K562 (cell line): Measurements from ENCODE around the gene TWSG1. TPM values are rescaled to one million over a fixed set of nuclear protein-coding genes. Genes with fewer than 3 reads are reported as not detected.

Experiments
- C11orf30 ChIP-seq: fragments of 450-650 bp; IDR thresholded peaks from 2 replicates; pipeline ENCODE4 v1.6.1; 2016; ENCODE audit warnings: low read depth, mild to moderate bottlenecking
- CBX2 ChIP-seq: fragments of 200-600 bp; sonication (generic); IDR thresholded peaks from one replicate; pipeline ENCODE4 v1.6.1; 2012; ENCODE audit warnings: mild to moderate bottlenecking, low read length, inconsistent platforms; ENCODE audit not compliant: insufficient read depth, poor library complexity, severe bottlenecking
- CBX5 ChIP-seq: IDR thresholded peaks from 2 replicates; pipeline ENCODE4 v1.6.1; 2014; ENCODE audit warnings: low read depth, borderline replicate concordance
- DPF2 ChIP-seq: fragments of 450-650 bp; IDR thresholded peaks from 2 replicates; pipeline ENCODE4 v1.6.1; 2016
- E2F4 ChIP-seq: sonication (generic); formaldehyde crosslinking; IDR thresholded peaks from 2 replicates; pipeline ENCODE4 v1.8.0; 2022; ENCODE audit warnings: mild to moderate bottlenecking, low read depth, missing genetic modification reagents
- EP300 ChIP-seq: IDR thresholded peaks from 2 replicates; pipeline ENCODE4 v1.6.1; 2012; ENCODE audit warnings: low read length, improper control_type of control experiment
- HDAC1 ChIP-seq, 2 experiments: fragments of 450-650 bp; IDR thresholded peaks; 2 replicates each; pipeline ENCODE4 v1.6.1; 2016 to 2017; ENCODE audit warnings: inconsistent platforms in 1 of 2, mild to moderate bottlenecking in 1 of 2, moderate library complexity in 1 of 2
- HDAC2 ChIP-seq: fragments of 450-650 bp; IDR thresholded peaks from 2 replicates; pipeline ENCODE4 v1.6.1; 2016; ENCODE audit warnings: mild to moderate bottlenecking
- IRF9 ChIP-seq: fragments of 450-650 bp; IDR thresholded peaks from 2 replicates; pipeline ENCODE4 v1.6.1; 2016; ENCODE audit warnings: missing biosample characterization, missing genetic modification characterization
- MYC ChIP-seq, 2 experiments: fragments of 250-450 bp in 1 of 2; sonication (Bioruptor Pico) in 1 of 2; IDR thresholded peaks; 2 replicates each; pipeline versions ENCODE4 v1.5.1 to v1.6.1; 2012 to 2021; ENCODE audit warnings: low read depth in 2 of 2, borderline replicate concordance in 1 of 2, improper control_type of control experiment in 1 of 2, low read length in 1 of 2, mild to moderate bottlenecking in 1 of 2, moderate library complexity in 1 of 2
- NEUROD1 ChIP-seq: fragments of 150-350 bp; IDR thresholded peaks from 2 replicates; pipeline ENCODE4 v1.6.1; 2014; ENCODE audit warnings: borderline replicate concordance, low read length, low read depth; ENCODE audit not compliant: partially characterized antibody
- PHF21A ChIP-seq: fragments of 450-650 bp; IDR thresholded peaks from 2 replicates; pipeline ENCODE4 v1.6.1; 2017; ENCODE audit warnings: low read depth, borderline replicate concordance
- PHTF2 ChIP-seq: fragments of 250-450 bp; sonication (Bioruptor Pico); IDR thresholded peaks from 2 replicates; pipeline ENCODE4 v1.5.0; 2021; ENCODE audit warnings: mild to moderate bottlenecking
- RBM25 ChIP-seq: fragments of 200-400 bp; formaldehyde crosslinking; IDR thresholded peaks from 2 replicates; pipeline ENCODE4 v1.6.1; 2018; ENCODE audit warnings: low read length, low read depth, moderate library complexity; ENCODE audit not compliant: severe bottlenecking
- RCOR1 ChIP-seq, 2 experiments: IDR thresholded peaks; 2 replicates each; pipeline ENCODE4 v1.6.1; 2012; ENCODE audit warnings: low read depth in 2 of 2, low read length in 2 of 2, borderline replicate concordance in 1 of 2, improper control_type of control experiment in 1 of 2
- RHOXF2B ChIP-seq: fragments of 250-450 bp; sonication (Bioruptor Pico); conservative IDR thresholded peaks from 2 replicates; pipeline ENCODE4 v1.5.1; 2021
- SOX6 ChIP-seq: fragments of 450-650 bp; IDR thresholded peaks from 2 replicates; pipeline ENCODE4 v1.6.1; 2014; ENCODE audit warnings: mild to moderate bottlenecking
- XRCC3 ChIP-seq: fragments of 450-650 bp; IDR thresholded peaks from 2 replicates; pipeline ENCODE4 v1.6.1; 2017; ENCODE audit warnings: mild to moderate bottlenecking, moderate library complexity
- ZNF143 ChIP-seq: sonication (generic); formaldehyde crosslinking; IDR thresholded peaks from 2 replicates; pipeline ENCODE4 v1.9.0; 2022; ENCODE audit warnings: mild to moderate bottlenecking, missing genetic modification reagents
- ZNF57 ChIP-seq: fragments of 450-650 bp; formaldehyde crosslinking; IDR thresholded peaks from 2 replicates; pipeline ENCODE4 v1.4.0; 2020; ENCODE audit warnings: mild to moderate bottlenecking, moderate library complexity
- polyA plus RNA-seq, 8 experiments: library from polyadenylated mRNA; depleted of rRNA in 4 of 8; stranded (reverse) in 5 of 8; unstranded in 3 of 8; fragments of >200 nt; fragmentation: Nextera tagmentation in 2 of 8; fragmentation: Illumina TruSeq in 1 of 8; extraction: Ambion mirVana in 2 of 8; extraction: Trizol in 1 of 8; gene quantifications; 2 replicates each; pipeline versions ENCODE4 v1.2.1 to v1.2.3, GENCODE V29; 2011 to 2014; ENCODE audit warnings: inconsistent platforms in 1 of 8, missing spikeins in 1 of 8
- total RNA-seq, 7 experiments: library from RNA; depleted of rRNA in 6 of 7; stranded (reverse); fragments of >200 nt in 6 of 7; fragmentation: Illumina TruSeq in 2 of 7; extraction: Trizol in 2 of 7; gene quantifications; 2 replicates each; pipeline versions ENCODE4 v1.2.1 to v1.2.3, GENCODE V29; 2011 to 2021; ENCODE audit warnings: low replicate concordance in 1 of 7
- TF ChIP-seq, protein P1 (sequence below), 2 experiments: fragments of 450-650 bp; conservative IDR thresholded peaks; 2 replicates each; pipeline ENCODE4 v1.6.1; 2017; ENCODE audit warnings: mild to moderate bottlenecking in 2 of 2, moderate library complexity in 2 of 2
- TF ChIP-seq, protein P2 (sequence below): fragments of 200-800 bp; sonication (Bioruptor generic); IDR thresholded peaks from 2 replicates; pipeline ENCODE4 v1.6.1; 2017; ENCODE audit warnings: missing genetic modification characterization, missing compliant biosample characterization
- TF ChIP-seq, protein P3 (sequence below): fragments of 250-450 bp; sonication (Bioruptor Pico); IDR thresholded peaks from 2 replicates; pipeline ENCODE4 v1.5.0; 2020; ENCODE audit warnings: mild to moderate bottlenecking

TWSG1 gene
- total and polyA plus RNA-seq, 9 of the 15 experiments (the other 6 are each of a cell fraction or from before 2014, with no cell fraction given): 10.4 to 37.2 (median 25.1) TPM

GRCh38 chr18:9410515-9410914, 75.9 kb downstream of the TWSG1 start (continued):
- TF ChIP-seq, protein P1, sequence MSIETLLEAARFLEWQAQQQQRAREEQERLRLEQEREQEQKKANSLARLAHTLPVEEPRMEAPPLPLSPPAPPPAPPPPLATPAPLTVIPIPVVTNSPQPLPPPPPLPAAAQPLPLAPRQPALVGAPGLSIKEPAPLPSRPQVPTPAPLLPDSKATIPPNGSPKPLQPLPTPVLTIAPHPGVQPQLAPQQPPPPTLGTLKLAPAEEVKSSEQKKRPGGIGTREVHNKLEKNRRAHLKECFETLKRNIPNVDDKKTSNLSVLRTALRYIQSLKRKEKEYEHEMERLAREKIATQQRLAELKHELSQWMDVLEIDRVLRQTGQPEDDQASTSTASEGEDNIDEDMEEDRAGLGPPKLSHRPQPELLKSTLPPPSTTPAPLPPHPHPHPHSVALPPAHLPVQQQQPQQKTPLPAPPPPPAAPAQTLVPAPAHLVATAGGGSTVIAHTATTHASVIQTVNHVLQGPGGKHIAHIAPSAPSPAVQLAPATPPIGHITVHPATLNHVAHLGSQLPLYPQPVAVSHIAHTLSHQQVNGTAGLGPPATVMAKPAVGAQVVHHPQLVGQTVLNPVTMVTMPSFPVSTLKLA (conservative IDR thresholded peaks at IDR 0.05): 0 out of 4 replicates have a peak, but pooled peaks of 1 of the 2 experiments have one; percentile 20
- TF ChIP-seq DPF2 (peak; percentile 36; the same call in 1 of the 2 replicates), ZNF143 (CRISPR knock-in tag) (no peak), E2F4 (no peak), CBX2 (no peak), PHF21A (no peak), NEUROD1 (no peak), RBM25 (no peak), C11orf30 (no peak), IRF9 (tag) (no peak), XRCC3 (no peak), PHTF2 (CRISPR knock-in tag) (no peak), EP300 (no peak; the same call in 1 of the 2 replicates), CBX5 (peak; percentile 22; the same call in 1 of the 2 replicates), HDAC1 (IDR thresholded peaks at IDR 0.05) (peak in 1 of 2 experiments; percentile 82; a peak in 2 of 4 replicates), RCOR1 (IDR thresholded peaks at IDR 0.05; ENCODE audit: borderline replicate concordance in 1 of 2, low read depth in 2 of 2, low read length in 2 of 2) (peak in 1 of 2 experiments; percentile 97; a peak in 3 of 4 replicates), MYC (IDR thresholded peaks at IDR 0.05; ENCODE audit: low read depth, low read length) (no peak), MYC (CRISPR knock-in tag; IDR thresholded peaks at IDR 0.05; ENCODE audit: borderline replicate concordance, low read depth) (no peak), HDAC2 (peak; percentile 50; the same call in 1 of the 2 replicates), RHOXF2B (no peak), ZNF57 (CRISPR knock-in tag) (no peak), SOX6 (0 out of 2 replicates have a peak, but pooled peaks have one; percentile 15)
- TF ChIP-seq, protein P2, sequence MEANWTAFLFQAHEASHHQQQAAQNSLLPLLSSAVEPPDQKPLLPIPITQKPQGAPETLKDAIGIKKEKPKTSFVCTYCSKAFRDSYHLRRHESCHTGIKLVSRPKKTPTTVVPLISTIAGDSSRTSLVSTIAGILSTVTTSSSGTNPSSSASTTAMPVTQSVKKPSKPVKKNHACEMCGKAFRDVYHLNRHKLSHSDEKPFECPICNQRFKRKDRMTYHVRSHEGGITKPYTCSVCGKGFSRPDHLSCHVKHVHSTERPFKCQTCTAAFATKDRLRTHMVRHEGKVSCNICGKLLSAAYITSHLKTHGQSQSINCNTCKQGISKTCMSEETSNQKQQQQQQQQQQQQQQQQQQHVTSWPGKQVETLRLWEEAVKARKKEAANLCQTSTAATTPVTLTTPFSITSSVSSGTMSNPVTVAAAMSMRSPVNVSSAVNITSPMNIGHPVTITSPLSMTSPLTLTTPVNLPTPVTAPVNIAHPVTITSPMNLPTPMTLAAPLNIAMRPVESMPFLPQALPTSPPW (CRISPR knock-in tag): no peak
- TF ChIP-seq, protein P3, sequence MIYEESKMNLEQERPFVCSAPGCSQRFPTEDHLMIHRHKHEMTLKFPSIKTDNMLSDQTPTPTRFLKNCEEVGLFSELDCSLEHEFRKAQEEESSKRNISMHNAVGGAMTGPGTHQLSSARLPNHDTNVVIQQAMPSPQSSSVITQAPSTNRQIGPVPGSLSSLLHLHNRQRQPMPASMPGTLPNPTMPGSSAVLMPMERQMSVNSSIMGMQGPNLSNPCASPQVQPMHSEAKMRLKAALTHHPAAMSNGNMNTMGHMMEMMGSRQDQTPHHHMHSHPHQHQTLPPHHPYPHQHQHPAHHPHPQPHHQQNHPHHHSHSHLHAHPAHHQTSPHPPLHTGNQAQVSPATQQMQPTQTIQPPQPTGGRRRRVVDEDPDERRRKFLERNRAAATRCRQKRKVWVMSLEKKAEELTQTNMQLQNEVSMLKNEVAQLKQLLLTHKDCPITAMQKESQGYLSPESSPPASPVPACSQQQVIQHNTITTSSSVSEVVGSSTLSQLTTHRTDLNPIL: no peak
